GM18519 (cell line): Measurements from ENCODE around the gene SMYD1.

Experiments
- ATAC-seq: cut with Tn5 transposase; IDR thresholded peaks from one replicate; pipeline ENCODE4 v1.9.1; 2021; ENCODE audit warnings: mild to moderate bottlenecking, moderate library complexity; ENCODE audit not compliant: unreplicated experiment, low FRiP score

SMYD1 gene

GRCh38 chr2:88137833-88138232 is 70.2 kb downstream of the SMYD1 start:
- no peak for ATAC-seq

- no peak for ATAC-seq
These were observed 71.6 kb downstream of the SMYD1 start for GRCh38 chr2:88139203-88139702.

- ATAC-seq, result no peak
These were observed 72.2 kb downstream of the SMYD1 start for GRCh38 chr2:88139804-88140203.

- no peak for ATAC-seq
These were observed 74.3 kb downstream of the SMYD1 start for GRCh38 chr2:88141952-88142351.

- no peak for ATAC-seq
These were observed 76.6 kb downstream of the SMYD1 start for GRCh38 chr2:88144271-88144670.

- ATAC-seq, result no peak
These were observed 77.4 kb downstream of the SMYD1 start for GRCh38 chr2:88144914-88145497.

- no peak for ATAC-seq
These were observed 79.0 kb downstream of the SMYD1 start for GRCh38 chr2:88146590-88146989.

GRCh38 chr2:88147145-88147544 is 79.5 kb downstream of the SMYD1 start:
- ATAC-seq, result no peak

GRCh38 chr2:88148929-88149438 is 81.4 kb downstream of the SMYD1 start:
- ATAC-seq, result no peak

- ATAC-seq, result no peak
These were observed 91.9 kb downstream of the SMYD1 start for GRCh38 chr2:88159481-88159880.

GRCh38 chr2:88159955-88160415 is 92.4 kb downstream of the SMYD1 start:
- ATAC-seq, result no peak

GRCh38 chr2:88160517-88160916 is 92.9 kb downstream of the SMYD1 start:
- no peak for ATAC-seq

GRCh38 chr2:88161446-88162244 is 94.0 kb downstream of the SMYD1 start:
- ATAC-seq, result no peak
